Fibroblast of lung (primary cell): Measurements from ENCODE around the gene NUDCD3.

Experiments
- EZH2 ChIP-seq: IDR thresholded peaks from 2 replicates; pipeline ENCODE4 v1.5.1; 2012; ENCODE audit warnings: low read length, control low read depth, mild to moderate bottlenecking; ENCODE audit errors: missing control alignments
- TF ChIP-seq, protein P1 (sequence below), 2 donors: IDR thresholded peaks in 1 of 2; conservative IDR thresholded peaks in 1 of 2; 1 replicate in 1 of 2; 2 replicates in 1 of 2; pipeline ENCODE4 v1.5.1; 2011 to 2012; ENCODE audit warnings: low read length in 2 of 2, control low read depth in 1 of 2, inconsistent platforms in 1 of 2, low read depth in 1 of 2, mild to moderate bottlenecking in 1 of 2

DNA sequence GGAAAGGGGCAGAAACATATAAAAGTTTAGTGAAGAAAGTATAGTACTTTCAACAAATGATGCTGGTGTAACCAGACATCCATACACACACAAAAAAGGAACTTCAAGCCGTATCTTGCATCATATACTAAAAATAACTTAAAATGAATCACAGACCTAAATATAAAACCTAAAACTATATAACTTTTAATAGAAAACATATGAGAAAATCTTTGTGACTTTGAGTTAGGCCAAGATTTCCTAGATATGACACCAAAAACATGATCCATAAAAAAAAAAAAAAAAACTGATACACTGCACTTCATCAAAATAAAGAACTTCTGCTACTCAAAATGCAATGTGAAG is 40.9 kb downstream of the NUDCD3 start:
- TF ChIP-seq, protein P1, sequence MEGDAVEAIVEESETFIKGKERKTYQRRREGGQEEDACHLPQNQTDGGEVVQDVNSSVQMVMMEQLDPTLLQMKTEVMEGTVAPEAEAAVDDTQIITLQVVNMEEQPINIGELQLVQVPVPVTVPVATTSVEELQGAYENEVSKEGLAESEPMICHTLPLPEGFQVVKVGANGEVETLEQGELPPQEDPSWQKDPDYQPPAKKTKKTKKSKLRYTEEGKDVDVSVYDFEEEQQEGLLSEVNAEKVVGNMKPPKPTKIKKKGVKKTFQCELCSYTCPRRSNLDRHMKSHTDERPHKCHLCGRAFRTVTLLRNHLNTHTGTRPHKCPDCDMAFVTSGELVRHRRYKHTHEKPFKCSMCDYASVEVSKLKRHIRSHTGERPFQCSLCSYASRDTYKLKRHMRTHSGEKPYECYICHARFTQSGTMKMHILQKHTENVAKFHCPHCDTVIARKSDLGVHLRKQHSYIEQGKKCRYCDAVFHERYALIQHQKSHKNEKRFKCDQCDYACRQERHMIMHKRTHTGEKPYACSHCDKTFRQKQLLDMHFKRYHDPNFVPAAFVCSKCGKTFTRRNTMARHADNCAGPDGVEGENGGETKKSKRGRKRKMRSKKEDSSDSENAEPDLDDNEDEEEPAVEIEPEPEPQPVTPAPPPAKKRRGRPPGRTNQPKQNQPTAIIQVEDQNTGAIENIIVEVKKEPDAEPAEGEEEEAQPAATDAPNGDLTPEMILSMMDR (conservative IDR thresholded peaks at IDR 0.05 in 1 of 2, IDR thresholded peaks at IDR 0.05 in 1 of 2; ENCODE audit: low read depth in 1 of 2, low read length in 2 of 2): no peak
- TF ChIP-seq EZH2: no peak
